ENCODE results near the gene MDFI. TPM values are rescaled to one million over a fixed set of nuclear protein-coding genes. Genes with fewer than 3 reads are reported as not detected.

The MDFI gene
- total RNA-seq, 4 donors from 2014 or later: 0.26 to 1.1 TPM; not detected in 2

GRCh38 chr6:41682056-41682477 lies 43.8 kb downstream of the MDFI start:
- peak; percentile 87 to 89 for ATAC-seq
- in situ Hi-C loops (cut with MboI; ENCODE audit: low sequenced_read_pairs in 4 of 4) (loop anchor here in 3 of 4 donors (5.0 kb wide), 1 partner anchor 80 kb away; no protein-coding TSS in a partner anchor), intact Hi-C loops (cut with DNase I; ENCODE audit: low total_unique reads) (loop anchor here (1.0 to 5.0 kb wide), 4 partner anchors 79 to 257 kb away; partner anchors contain the start of genes FOXP4 and FRS3)

GRCh38 chr6:41682497-41683272 lies 44.4 kb downstream of the MDFI start:
- no peaks in the 10 kb centered on the region for H3K27me3 ChIP-seq
- in situ Hi-C loops (cut with MboI; ENCODE audit: low sequenced_read_pairs in 4 of 4) (loop anchor here in 3 of 4 donors (5.0 kb wide), 1 partner anchor 80 kb away; no protein-coding TSS in a partner anchor), intact Hi-C loops (cut with DNase I; ENCODE audit: low total_unique reads) (loop anchor here (1.0 to 5.0 kb wide), 5 partner anchors 79 to 313 kb away; partner anchors contain the start of genes FOXP4 and FRS3)
- H3K4me3 ChIP-seq: peak overlapping the region; percentile 40 to 61 (median 50)
- peak in 1 of 2 donors; percentile 27 for DNase-seq
- peaks cover 10 to 13% of the 10 kb centered on the region in 2 donors for H3K4me1 ChIP-seq
- ATAC-seq: peak; percentile 7 to 16
- no peaks in the 10 kb centered on the region for H3K9me3 ChIP-seq
- peaks cover 0 to 32% of the 10 kb centered on the region in 2 donors for H3K36me3 ChIP-seq
- TF ChIP-seq, protein P1, sequence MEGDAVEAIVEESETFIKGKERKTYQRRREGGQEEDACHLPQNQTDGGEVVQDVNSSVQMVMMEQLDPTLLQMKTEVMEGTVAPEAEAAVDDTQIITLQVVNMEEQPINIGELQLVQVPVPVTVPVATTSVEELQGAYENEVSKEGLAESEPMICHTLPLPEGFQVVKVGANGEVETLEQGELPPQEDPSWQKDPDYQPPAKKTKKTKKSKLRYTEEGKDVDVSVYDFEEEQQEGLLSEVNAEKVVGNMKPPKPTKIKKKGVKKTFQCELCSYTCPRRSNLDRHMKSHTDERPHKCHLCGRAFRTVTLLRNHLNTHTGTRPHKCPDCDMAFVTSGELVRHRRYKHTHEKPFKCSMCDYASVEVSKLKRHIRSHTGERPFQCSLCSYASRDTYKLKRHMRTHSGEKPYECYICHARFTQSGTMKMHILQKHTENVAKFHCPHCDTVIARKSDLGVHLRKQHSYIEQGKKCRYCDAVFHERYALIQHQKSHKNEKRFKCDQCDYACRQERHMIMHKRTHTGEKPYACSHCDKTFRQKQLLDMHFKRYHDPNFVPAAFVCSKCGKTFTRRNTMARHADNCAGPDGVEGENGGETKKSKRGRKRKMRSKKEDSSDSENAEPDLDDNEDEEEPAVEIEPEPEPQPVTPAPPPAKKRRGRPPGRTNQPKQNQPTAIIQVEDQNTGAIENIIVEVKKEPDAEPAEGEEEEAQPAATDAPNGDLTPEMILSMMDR (IDR thresholded peaks at IDR 0.05 in 4 of 5, conservative IDR thresholded peaks at IDR 0.05 in 1 of 5): no peak
- no peak for TF ChIP-seq POLR2A (IDR thresholded peaks at IDR 0.05)
- H3K27ac ChIP-seq: peak overlapping the region; percentile 52 to 67 (median 58)

More at GRCh38 chr6:41682056-41682477, 43.8 kb downstream of the MDFI start:
- peak overlapping the region in 3 of 4 donors; percentile 52 to 60 (median 56) for H3K27ac ChIP-seq
- H3K36me3 ChIP-seq: peaks cover 0 to 26% of the 10 kb centered on the region in 2 donors
- no peaks in the 10 kb centered on the region for H3K9me3 ChIP-seq
- no peak for TF ChIP-seq POLR2A (IDR thresholded peaks at IDR 0.05)
- TF ChIP-seq, protein P1 (IDR thresholded peaks at IDR 0.05 in 4 of 5, conservative IDR thresholded peaks at IDR 0.05 in 1 of 5): peak; percentile 81 to 89 (median 84)
- no peak overlapping the region for H3K4me3 ChIP-seq
- peak; percentile 80 to 88 for DNase-seq
- no peaks in the 10 kb centered on the region for H3K27me3 ChIP-seq
- peaks cover 10 to 13% of the 10 kb centered on the region in 2 donors for H3K4me1 ChIP-seq

GRCh38 chr6:41683273-41683522 lies 44.9 kb downstream of the MDFI start:
- TF ChIP-seq, protein P1 (IDR thresholded peaks at IDR 0.05 in 4 of 5, conservative IDR thresholded peaks at IDR 0.05 in 1 of 5): no peak
- no peak for TF ChIP-seq POLR2A (IDR thresholded peaks at IDR 0.05)
- H3K27me3 ChIP-seq: no peaks in the 10 kb centered on the region
- in situ Hi-C loops (cut with MboI; ENCODE audit: low sequenced_read_pairs in 4 of 4): loop anchor here in 3 of 4 donors (5.0 kb wide), 1 partner anchor 81 kb away; no protein-coding TSS in a partner anchor
- DNase-seq (no peak), ATAC-seq (peak in 1 of 2 donors; percentile 13)
- no peaks in the 10 kb centered on the region for H3K9me3 ChIP-seq
- peaks cover 10 to 13% of the 10 kb centered on the region in 2 donors for H3K4me1 ChIP-seq
- peak overlapping the region; percentile 52 to 67 (median 58) for H3K27ac ChIP-seq
- peak overlapping the region; percentile 40 to 61 (median 50) for H3K4me3 ChIP-seq
- peaks cover 0 to 37% of the 10 kb centered on the region in 2 donors for H3K36me3 ChIP-seq
- intact Hi-C loops (cut with DNase I; ENCODE audit: low total_unique reads): loop anchor here (1.0 to 5.0 kb wide), 4 partner anchors 94 to 314 kb away; partner anchors contain the start of genes FOXP4 and FRS3

DNA sequence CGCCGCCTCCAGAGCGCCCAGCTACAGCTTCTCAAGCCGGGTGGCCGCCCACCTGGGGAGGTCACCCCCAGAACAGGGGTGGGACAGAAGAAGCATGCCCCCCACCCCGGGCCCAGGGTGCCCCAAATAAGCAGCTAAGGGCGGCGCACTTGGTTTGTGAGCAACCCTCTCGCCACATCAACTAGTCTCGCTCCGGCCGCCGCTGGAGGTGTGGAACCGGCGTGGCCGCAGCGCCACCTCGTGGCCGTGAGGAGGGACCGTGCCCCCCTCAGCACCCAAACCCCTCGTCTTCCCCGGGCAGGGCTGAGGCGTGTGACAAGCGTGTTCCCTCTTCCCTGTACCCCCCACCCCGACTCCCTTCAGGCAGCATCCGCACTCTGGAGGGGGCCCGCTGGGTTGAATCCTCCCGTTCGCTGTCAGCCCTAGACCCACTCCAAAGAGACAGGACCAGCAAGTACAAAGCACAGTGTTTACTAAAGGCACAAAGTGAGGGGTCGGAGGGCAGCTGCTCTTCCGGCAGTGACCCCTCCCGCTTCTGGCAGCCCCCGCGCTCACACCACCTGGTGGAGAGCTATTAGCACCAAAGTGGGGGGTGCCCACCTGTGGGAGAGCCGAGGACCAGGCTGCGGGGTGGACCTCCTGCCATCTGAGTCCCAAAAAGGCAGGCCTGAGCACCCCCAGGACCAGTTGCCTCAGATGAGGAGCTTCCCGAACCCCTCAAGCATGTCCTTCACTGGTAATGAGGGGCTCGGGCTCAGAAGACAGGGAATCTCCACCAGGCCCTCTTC lies 45.4 kb downstream of the MDFI start:
- peaks cover 0 to 42% of the 10 kb centered on the region in 2 donors for H3K36me3 ChIP-seq
- DNase-seq: peak; percentile 51 to 69
- H3K27me3 ChIP-seq: no peaks in the 10 kb centered on the region
- peak; percentile 57 to 67 for ATAC-seq
- no peaks in the 10 kb centered on the region for H3K9me3 ChIP-seq
- H3K27ac ChIP-seq: peak overlapping the region; percentile 52 to 67 (median 58)
- intact Hi-C loops (cut with DNase I; ENCODE audit: low total_unique reads) (loop anchor here (1.0 to 5.0 kb wide), 4 partner anchors 94 to 314 kb away; partner anchors contain the start of genes FOXP4 and FRS3), in situ Hi-C loops (cut with MboI; ENCODE audit: low sequenced_read_pairs in 4 of 4) (loop anchor here in 3 of 4 donors (5.0 kb wide), 1 partner anchor 81 kb away; no protein-coding TSS in a partner anchor)
- H3K4me1 ChIP-seq: peaks cover 13 to 14% of the 10 kb centered on the region in 2 donors
- peak overlapping the region; percentile 40 to 61 (median 50) for H3K4me3 ChIP-seq
- TF ChIP-seq POLR2A (IDR thresholded peaks at IDR 0.05): no peak
- TF ChIP-seq, protein P1 (IDR thresholded peaks at IDR 0.05 in 4 of 5, conservative IDR thresholded peaks at IDR 0.05 in 1 of 5): peak; percentile 78 to 95 (median 90)
